Stimulated activated naive B cell treated with anti-CD40 and anti-IgM and Interleukin-4, amounts not matched to agents 10 μg/mL and 1 μg/mL and 100 μg/mL, for 72 hours (primary cell): ENCODE measurements around the gene DAZAP2.

ENCODE experiments used
- ATAC-seq, 2 donors: fragments of 150-1000 bp; cut with Tn5 transposase; replicated peaks; 2 replicates each; pipeline ENCODE4 v1.10.0; 2021; ENCODE audit warnings: moderate library complexity in 1 of 2
- DNase-seq: peaks from one replicate; pipeline ENCODE4 v3.0.0; 2021
- H3K27ac Mint-ChIP-seq: one replicate; pipeline ENCODE4 v1.8.0; 2022; ENCODE audit warnings: mild to moderate bottlenecking, mixed read lengths
- H3K27me3 Mint-ChIP-seq, 2 donors: one replicate each; pipeline ENCODE4 v1.8.0; 2022; ENCODE audit warnings: mixed read lengths in 2 of 2
- H3K36me3 Mint-ChIP-seq, 2 donors: one replicate each; pipeline ENCODE4 v1.8.0; 2022; ENCODE audit warnings: mixed read lengths in 2 of 2, mild to moderate bottlenecking in 1 of 2
- H3K4me1 Mint-ChIP-seq, 2 donors: one replicate each; pipeline ENCODE4 v1.8.0; 2022; ENCODE audit warnings: mixed read lengths in 2 of 2, mild to moderate bottlenecking in 1 of 2
- H3K4me3 Mint-ChIP-seq, 2 donors: one replicate each; pipeline ENCODE4 v1.8.0; 2022; ENCODE audit warnings: mild to moderate bottlenecking in 2 of 2, mixed read lengths in 2 of 2, moderate library complexity in 1 of 2
- H3K9me3 Mint-ChIP-seq, 2 donors: one replicate each; pipeline ENCODE4 v1.8.0; 2022; ENCODE audit warnings: mixed read lengths in 2 of 2, mild to moderate bottlenecking in 1 of 2

Gene DAZAP2, protein sequence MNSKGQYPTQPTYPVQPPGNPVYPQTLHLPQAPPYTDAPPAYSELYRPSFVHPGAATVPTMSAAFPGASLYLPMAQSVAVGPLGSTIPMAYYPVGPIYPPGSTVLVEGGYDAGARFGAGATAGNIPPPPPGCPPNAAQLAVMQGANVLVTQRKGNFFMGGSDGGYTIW

DNA sequence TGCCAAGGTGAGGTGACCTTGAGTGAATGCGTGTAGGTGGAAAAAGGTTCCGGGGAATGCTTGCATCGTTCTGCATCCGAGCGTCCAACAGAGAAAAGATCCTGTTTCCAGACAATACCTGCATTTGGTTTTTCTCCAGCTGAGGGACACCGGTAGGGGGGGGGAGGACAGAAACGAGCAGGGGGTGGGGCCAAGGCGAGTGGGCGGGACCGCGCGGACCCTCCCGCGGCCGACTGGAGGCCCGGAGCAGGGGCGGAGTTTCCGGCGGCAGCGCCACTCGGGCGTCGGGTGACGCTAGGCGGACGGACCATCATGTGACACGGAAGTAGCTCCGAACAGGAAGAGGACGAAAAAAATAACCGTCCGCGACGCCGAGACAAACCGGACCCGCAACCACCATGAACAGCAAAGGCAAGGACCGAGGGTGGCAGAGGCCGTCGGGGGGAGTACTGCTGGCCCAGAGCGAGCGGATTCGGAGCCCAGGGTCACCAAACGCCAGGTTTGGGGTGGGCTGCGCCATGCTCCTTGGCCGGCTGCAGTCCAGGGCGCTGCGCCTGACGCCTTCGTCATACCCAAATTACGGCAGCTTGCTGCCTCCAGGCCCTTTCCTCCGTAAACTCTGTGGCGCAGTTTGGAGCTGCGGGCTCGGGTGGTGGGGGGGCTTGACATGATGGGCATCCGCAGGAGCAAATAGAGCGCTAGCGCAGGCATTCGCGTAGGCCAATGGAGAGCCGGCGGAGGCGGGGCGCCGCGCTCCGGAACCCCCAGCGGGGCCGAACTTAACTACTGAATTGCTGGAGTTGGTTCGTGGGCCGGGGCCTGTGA, at the start of gene DAZAP2:
Gene DAZAP2 (plus strand): TSS at position 317 of the 825 bp plus-strand sequence. CDS start 82 bp downstream, at position 399.
- peak within 1 kb of the TSS; percentile 95 to 99 for H3K4me3 Mint-ChIP-seq
- H3K4me1 Mint-ChIP-seq: peaks cover 28 to 37% of the 10 kb centered on the region in 2 donors
- ATAC-seq (peak; percentile 93 to 94), DNase-seq (peak; percentile 91)
- no peaks in the 10 kb centered on the region for H3K9me3 Mint-ChIP-seq
- H3K36me3 Mint-ChIP-seq: peaks cover 25 to 32% of the 10 kb centered on the region in 2 donors
- H3K27me3 Mint-ChIP-seq: no peaks in the 10 kb centered on the region
- peak within 1 kb of the TSS; percentile 100 for H3K27ac Mint-ChIP-seq

DNA sequence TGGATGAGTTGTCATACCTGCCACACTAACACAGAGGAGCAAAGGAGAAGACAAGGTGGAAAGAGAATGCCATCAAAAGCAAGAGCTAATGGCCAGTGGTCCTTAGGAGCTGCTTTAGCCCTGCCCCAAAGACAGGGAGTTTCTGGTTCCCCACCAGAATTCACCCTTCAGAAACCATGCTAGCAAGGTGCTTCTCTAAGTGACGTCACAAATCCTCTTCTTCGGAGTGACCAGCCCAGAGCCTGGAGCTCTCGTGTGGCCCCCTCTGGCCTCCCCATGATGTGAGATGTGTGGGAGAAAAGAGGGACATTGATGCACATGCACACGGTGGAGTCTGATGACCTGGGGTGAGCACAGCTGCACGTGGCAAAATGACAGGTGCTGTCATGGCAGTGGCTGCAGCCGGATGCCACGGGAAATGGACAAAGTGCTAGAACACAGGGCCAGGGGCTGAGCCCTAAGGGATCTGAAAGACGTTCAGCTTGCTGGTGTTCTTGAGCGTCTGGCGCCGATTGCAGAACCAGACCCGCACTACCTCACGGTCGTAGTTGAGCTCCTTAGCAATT, 48.8 kb upstream of the DAZAP2 start:
- Mint-ChIP-seq H3K36me3 (peaks cover 14 to 17% of the 10 kb centered on the region in 2 donors), H3K4me1 (peaks cover 15 to 21% of the 10 kb centered on the region in 2 donors), H3K27ac (no peak overlapping the region), H3K27me3 (no peaks in the 10 kb centered on the region), H3K9me3 (no peaks in the 10 kb centered on the region), H3K4me3 (no peak overlapping the region)
- no peak for DNase-seq
- ATAC-seq: no peak

- no peak for ATAC-seq
- no peak for DNase-seq
- Mint-ChIP-seq H3K27me3 (no peaks in the 10 kb centered on the region), H3K27ac (peak overlapping the region; percentile 44), H3K9me3 (no peaks in the 10 kb centered on the region), H3K4me3 (no peak overlapping the region), H3K36me3 (peaks cover 14 to 17% of the 10 kb centered on the region in 2 donors), H3K4me1 (peaks cover 15 to 21% of the 10 kb centered on the region in 2 donors)
These were observed 47.8 kb upstream of the DAZAP2 start for GRCh38 chr12:51190820-51191219.

DNA sequence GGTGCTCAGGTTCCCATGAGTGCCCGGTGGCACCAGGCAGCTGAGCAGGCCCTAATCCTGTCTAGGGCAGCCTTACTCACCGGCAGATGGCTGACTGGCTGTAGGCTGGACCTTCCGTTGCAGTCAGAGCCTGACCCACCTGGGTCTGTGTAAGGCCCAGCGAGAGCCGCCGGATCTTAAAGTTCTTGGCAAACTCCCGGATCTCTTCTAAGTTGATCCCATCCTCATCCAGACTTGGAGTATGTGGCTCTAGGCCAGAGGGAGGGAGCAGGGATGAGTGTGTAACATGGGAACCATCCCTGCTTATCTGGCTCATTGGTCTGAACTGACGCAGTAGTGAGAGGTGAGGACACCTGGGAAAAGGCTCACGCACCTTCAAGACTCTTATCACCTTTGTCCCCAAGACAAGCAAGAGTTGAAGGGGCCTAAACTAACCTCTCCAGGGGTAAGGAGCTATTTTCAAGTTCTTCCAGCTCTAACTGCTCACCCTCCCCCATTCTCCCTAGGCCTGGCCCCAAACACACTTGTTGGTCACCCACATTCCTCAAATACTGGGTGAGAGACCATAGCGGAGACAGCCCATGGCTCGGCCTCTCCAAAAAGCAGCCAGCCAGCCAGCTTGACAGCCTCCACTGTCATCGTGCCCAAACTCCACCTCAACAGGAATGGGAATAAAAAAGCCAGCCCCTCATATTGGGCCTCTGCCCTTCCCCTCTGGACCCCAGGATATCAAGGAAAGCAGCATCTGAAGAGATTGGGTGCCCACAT, 46.9 kb upstream of the DAZAP2 start:
- Mint-ChIP-seq H3K9me3 (no peaks in the 10 kb centered on the region), H3K27me3 (no peaks in the 10 kb centered on the region), H3K27ac (no peak overlapping the region), H3K4me1 (peaks cover 14 to 18% of the 10 kb centered on the region in 2 donors), H3K4me3 (no peak overlapping the region), H3K36me3 (peaks cover 14 to 17% of the 10 kb centered on the region in 2 donors)
- DNase-seq (no peak), ATAC-seq (no peak)

- ATAC-seq (no peak), DNase-seq (no peak)
- Mint-ChIP-seq H3K36me3 (peaks cover 14 to 17% of the 10 kb centered on the region in 2 donors), H3K27me3 (no peaks in the 10 kb centered on the region), H3K27ac (no peak overlapping the region), H3K4me1 (peaks cover 11 to 12% of the 10 kb centered on the region in 2 donors), H3K4me3 (no peak overlapping the region), H3K9me3 (no peaks in the 10 kb centered on the region)
These were observed 46.3 kb upstream of the DAZAP2 start for GRCh38 chr12:51192284-51192671.

- H3K27me3 Mint-ChIP-seq: no peaks in the 10 kb centered on the region
- DNase-seq (no peak), ATAC-seq (no peak)
- no peaks in the 10 kb centered on the region for H3K4me1 Mint-ChIP-seq
- H3K36me3 Mint-ChIP-seq: peaks cover 10 to 25% of the 10 kb centered on the region in 2 donors
- no peak overlapping the region for H3K27ac Mint-ChIP-seq
- H3K9me3 Mint-ChIP-seq: no peaks in the 10 kb centered on the region
- H3K4me3 Mint-ChIP-seq: no peak overlapping the region
These were observed 42.8 kb upstream of the DAZAP2 start for GRCh38 chr12:51195841-51196240.

DNA sequence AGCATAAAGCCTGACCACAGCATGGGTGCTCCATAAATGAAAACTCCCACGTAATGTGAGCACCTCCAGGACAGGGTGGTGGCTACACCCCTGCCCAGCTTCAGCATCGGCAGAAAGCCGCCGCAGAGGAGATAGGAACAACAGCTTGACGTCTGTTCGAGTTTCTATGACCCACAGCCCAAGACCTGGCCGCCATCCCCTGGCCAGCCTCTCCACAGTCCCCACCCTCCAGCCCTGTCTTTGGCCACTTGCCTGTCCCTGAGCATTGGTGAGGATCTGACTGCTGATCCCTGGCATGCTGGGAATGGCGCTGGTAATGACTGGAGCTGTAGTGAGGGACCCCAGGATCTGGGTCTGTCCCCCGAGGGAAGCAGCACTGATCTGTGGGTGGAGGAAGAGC, 42.1 kb upstream of the DAZAP2 start:
- H3K27me3 Mint-ChIP-seq: no peaks in the 10 kb centered on the region
- ATAC-seq: no peak
- no peaks in the 10 kb centered on the region for H3K9me3 Mint-ChIP-seq
- no peaks in the 10 kb centered on the region for H3K4me1 Mint-ChIP-seq
- H3K36me3 Mint-ChIP-seq: peaks cover 8 to 21% of the 10 kb centered on the region in 2 donors
- no peak overlapping the region for H3K4me3 Mint-ChIP-seq
- DNase-seq: no peak
- no peak overlapping the region for H3K27ac Mint-ChIP-seq

DNA sequence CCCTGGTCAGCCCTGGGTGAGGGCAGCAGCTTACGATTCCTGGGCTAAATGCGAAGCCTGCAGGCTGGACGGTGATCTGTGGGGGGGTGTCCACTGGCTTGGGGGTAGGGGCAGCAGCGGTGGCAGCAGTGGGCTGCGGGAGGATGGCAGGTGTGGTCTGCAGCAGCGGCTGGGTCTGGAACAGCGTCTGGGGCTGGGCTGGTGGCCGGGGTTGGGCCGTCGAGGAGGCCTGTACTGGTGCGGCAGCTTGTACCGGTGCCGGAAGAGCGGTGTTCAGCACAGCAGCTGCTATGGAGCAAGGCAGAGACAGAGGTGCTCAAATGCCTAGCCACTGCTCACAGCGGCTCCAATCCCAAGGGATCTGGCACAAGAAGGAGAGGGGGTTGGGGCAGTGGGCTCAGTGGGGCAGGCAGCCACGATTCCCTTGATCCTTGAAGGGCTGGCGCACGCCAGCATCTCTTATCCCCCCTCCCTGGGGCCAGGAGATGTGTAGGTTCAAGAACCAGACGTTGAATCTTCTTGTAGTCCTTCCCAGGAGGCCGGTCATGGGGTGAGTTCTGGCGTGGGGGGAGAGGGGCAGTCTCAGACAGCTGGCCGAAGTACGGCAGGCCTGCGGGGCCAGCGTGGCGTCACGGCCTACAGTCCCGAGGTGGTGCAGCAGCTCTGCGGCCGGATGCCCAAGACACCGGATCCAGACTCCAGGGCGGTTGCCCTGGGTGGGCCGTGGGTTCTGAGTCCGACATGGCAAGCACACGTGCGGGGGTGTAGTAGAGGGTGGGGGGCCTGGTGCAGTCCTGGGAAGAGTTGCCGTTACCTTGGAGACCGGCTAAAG, 40.7 kb upstream of the DAZAP2 start:
- no peaks in the 10 kb centered on the region for H3K9me3 Mint-ChIP-seq
- no peaks in the 10 kb centered on the region for H3K27me3 Mint-ChIP-seq
- DNase-seq (no peak), ATAC-seq (no peak)
- H3K27ac Mint-ChIP-seq: no peak overlapping the region
- no peaks in the 10 kb centered on the region for H3K4me1 Mint-ChIP-seq
- peaks cover 0 to 15% of the 10 kb centered on the region in 2 donors for H3K36me3 Mint-ChIP-seq
- no peak overlapping the region for H3K4me3 Mint-ChIP-seq

DNA sequence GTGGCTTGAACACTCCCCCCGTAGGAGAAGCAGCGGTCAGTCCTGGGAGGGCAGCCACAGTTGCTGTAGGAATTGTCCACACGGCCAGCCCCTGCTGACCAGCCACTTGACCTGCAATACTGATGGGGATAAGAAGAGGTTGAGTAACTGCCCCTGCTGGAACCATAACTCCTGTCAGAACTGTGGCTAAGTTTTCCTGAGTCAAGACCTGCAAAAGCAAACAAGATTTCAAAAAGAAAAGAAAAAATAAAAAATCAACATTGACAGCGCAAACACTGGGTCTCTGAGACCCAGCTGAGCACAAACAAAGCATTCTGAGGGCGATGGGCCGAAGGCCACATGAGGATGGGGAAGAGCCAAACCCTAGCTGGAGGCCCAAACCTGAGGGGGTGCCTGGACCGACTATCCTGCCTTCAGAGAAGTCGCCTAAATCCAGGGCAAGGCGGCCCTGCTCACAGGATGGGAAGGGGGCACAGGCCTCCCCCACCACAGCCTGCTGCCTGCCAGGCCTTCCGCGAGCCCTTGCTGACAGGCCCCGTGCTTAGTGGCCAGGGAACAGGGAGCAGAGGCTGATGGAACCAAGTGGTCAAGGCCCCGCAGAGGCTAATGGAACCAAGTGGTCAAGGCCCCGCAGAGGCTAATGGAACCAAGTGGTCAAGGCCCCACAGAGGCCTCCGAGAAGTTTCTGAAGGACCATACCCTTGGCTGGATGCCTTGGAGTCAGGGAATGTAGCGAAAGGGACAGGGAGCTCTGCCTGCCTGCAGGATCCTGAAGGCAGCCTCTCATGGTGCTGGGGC, 39.9 kb upstream of the DAZAP2 start:
- no peaks in the 10 kb centered on the region for H3K9me3 Mint-ChIP-seq
- no peak overlapping the region for H3K4me3 Mint-ChIP-seq
- H3K36me3 Mint-ChIP-seq: peaks cover 2 to 18% of the 10 kb centered on the region in 2 donors
- ATAC-seq: no peak
- no peaks in the 10 kb centered on the region for H3K4me1 Mint-ChIP-seq
- no peak for DNase-seq
- no peak overlapping the region for H3K27ac Mint-ChIP-seq
- no peaks in the 10 kb centered on the region for H3K27me3 Mint-ChIP-seq

DNA sequence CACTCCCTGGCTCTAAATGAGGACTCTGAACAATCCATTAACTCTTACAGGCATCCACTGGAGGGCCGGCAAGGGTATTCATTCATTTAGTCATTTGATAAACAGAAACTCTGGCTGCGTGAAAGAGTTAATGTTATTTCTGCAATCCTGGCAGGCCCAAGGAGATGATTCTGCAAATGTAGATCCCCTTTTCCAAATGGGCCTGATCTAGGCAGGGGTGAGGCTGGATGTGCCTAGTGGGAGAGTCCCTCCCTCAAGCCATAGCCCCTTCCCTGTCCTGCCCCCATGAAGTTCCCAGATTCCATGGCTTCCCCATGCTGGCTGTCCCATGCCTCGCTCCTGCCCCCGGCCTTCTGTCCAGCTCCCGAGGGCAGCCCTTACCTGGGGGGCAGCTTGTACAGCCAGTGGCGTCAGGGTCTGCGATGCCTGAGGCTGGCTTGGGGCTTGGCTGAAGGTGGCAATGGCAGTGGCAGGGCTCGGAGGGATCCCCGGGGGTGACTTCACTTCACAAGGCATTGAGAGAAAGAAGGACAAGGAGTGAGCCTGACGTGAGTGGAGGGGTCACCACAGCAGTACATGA, 39.2 kb upstream of the DAZAP2 start:
- peaks cover 2 to 18% of the 10 kb centered on the region in 2 donors for H3K36me3 Mint-ChIP-seq
- no peak for ATAC-seq
- H3K4me1 Mint-ChIP-seq: no peaks in the 10 kb centered on the region
- H3K27ac Mint-ChIP-seq: no peak overlapping the region
- no peaks in the 10 kb centered on the region for H3K9me3 Mint-ChIP-seq
- H3K27me3 Mint-ChIP-seq: no peaks in the 10 kb centered on the region
- no peak overlapping the region for H3K4me3 Mint-ChIP-seq
- no peak for DNase-seq

GRCh38 chr12:51200156-51200555, 38.5 kb upstream of the DAZAP2 start:
- Mint-ChIP-seq H3K4me3 (no peak overlapping the region), H3K9me3 (no peaks in the 10 kb centered on the region), H3K27ac (no peak overlapping the region), H3K27me3 (no peaks in the 10 kb centered on the region), H3K4me1 (no peaks in the 10 kb centered on the region), H3K36me3 (peaks cover 2 to 18% of the 10 kb centered on the region in 2 donors)
- no peak for ATAC-seq
- DNase-seq: no peak

DNA sequence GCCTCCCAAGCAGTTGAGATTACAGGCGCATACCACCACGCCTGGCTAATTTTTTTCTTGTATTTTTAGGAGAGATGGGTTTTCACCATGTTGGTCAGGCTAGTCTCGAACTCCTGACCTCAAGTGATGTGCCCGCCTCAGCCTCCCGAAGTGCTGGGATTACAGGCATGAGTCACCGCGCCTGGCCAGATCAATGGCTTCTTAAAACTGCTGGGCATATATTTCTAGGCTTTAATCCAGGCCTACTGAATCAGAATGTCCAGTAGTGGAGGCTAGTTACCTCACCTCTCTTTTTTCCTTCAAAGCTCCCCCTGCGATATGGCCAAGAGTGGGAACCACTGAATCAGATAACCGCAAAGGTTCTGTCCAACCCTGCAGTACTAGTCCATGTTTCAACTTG, 37.8 kb upstream of the DAZAP2 start:
- Mint-ChIP-seq H3K36me3 (peaks cover 4 to 18% of the 10 kb centered on the region in 2 donors), H3K9me3 (no peaks in the 10 kb centered on the region), H3K27ac (no peak overlapping the region), H3K4me1 (no peaks in the 10 kb centered on the region), H3K4me3 (no peak overlapping the region), H3K27me3 (no peaks in the 10 kb centered on the region)
- no peak for DNase-seq
- no peak for ATAC-seq

- peaks cover 4 to 14% of the 10 kb centered on the region in 2 donors for H3K36me3 Mint-ChIP-seq
- no peak for ATAC-seq
These were observed 35.9 kb upstream of the DAZAP2 start for GRCh38 chr12:51202718-51203117.

More at GRCh38 chr12:51202718-51203117, 35.9 kb upstream of the DAZAP2 start:
- H3K9me3 Mint-ChIP-seq: no peaks in the 10 kb centered on the region
- no peak overlapping the region for H3K27ac Mint-ChIP-seq
- H3K27me3 Mint-ChIP-seq: no peaks in the 10 kb centered on the region
- no peaks in the 10 kb centered on the region for H3K4me1 Mint-ChIP-seq
- H3K4me3 Mint-ChIP-seq: no peak overlapping the region
- no peak for DNase-seq
